K562 (cell line): ENCODE data around the gene ADK. TPM values are rescaled to one million over a fixed set of nuclear protein-coding genes. Genes with fewer than 3 reads are reported as not detected.

Experiments used
- ADNP ChIP-seq: fragments of 200-800 bp; sonication (Bioruptor generic); IDR thresholded peaks from 2 replicates; pipeline ENCODE4 v1.6.1; 2016; ENCODE audit warnings: missing genetic modification characterization, missing compliant biosample characterization
- ATF3 ChIP-seq, 2 experiments: fragments of 450-650 bp in 1 of 2; sonication (generic) in 1 of 2; formaldehyde crosslinking in 1 of 2; IDR thresholded peaks in 1 of 2; conservative IDR thresholded peaks in 1 of 2; 2 replicates each; pipeline versions ENCODE4 v1.6.1 to v1.8.1; 2016 to 2023; ENCODE audit warnings: mild to moderate bottlenecking in 2 of 2, moderate library complexity in 2 of 2, inconsistent platforms in 1 of 2, missing genetic modification reagents in 1 of 2
- DDX20 ChIP-seq: fragments of 450-650 bp; IDR thresholded peaks from 2 replicates; pipeline ENCODE4 v1.6.1; 2016; ENCODE audit warnings: missing genetic modification characterization, low read depth, mild to moderate bottlenecking, missing compliant biosample characterization, moderate library complexity
- ERF ChIP-seq: fragments of 450-650 bp; formaldehyde crosslinking; IDR thresholded peaks from 2 replicates; pipeline ENCODE4 v1.4.0; 2020; ENCODE audit warnings: mild to moderate bottlenecking, mixed read lengths
- GATA2 ChIP-seq: sonication (generic); formaldehyde crosslinking; IDR thresholded peaks from 2 replicates; pipeline ENCODE4 v1.4.0; 2020; ENCODE audit warnings: mild to moderate bottlenecking, missing genetic modification reagents
- PHF8 ChIP-seq: fragments of 200-600 bp; sonication (generic); IDR thresholded peaks from 2 replicates; pipeline ENCODE4 v1.6.1; 2012; ENCODE audit warnings: mixed run types, mild to moderate bottlenecking, inconsistent platforms, low read length, moderate library complexity, borderline replicate concordance
- RBM25 ChIP-seq: fragments of 200-400 bp; formaldehyde crosslinking; IDR thresholded peaks from 2 replicates; pipeline ENCODE4 v1.6.1; 2018; ENCODE audit warnings: low read length, low read depth, moderate library complexity; ENCODE audit not compliant: severe bottlenecking
- ZEB2 ChIP-seq: fragments of 450-650 bp; IDR thresholded peaks from 2 replicates; pipeline ENCODE4 v1.6.1; 2016
- ZNF398 ChIP-seq: fragments of 250-450 bp; sonication (Bioruptor Pico); IDR thresholded peaks from 2 replicates; pipeline ENCODE4 v1.8.0; 2021; ENCODE audit warnings: moderate library complexity, mild to moderate bottlenecking, inconsistent platforms
- ZNF407 ChIP-seq: fragments of 450-650 bp; IDR thresholded peaks from 2 replicates; pipeline ENCODE4 v1.6.1; 2016; ENCODE audit warnings: low read depth
- polyA plus RNA-seq, 8 experiments: library from polyadenylated mRNA; depleted of rRNA in 4 of 8; stranded (reverse) in 5 of 8; unstranded in 3 of 8; fragments of >200 nt; fragmentation: Nextera tagmentation in 2 of 8; fragmentation: Illumina TruSeq in 1 of 8; extraction: Ambion mirVana in 2 of 8; extraction: Trizol in 1 of 8; gene quantifications; 2 replicates each; pipeline versions ENCODE4 v1.2.1 to v1.2.3, GENCODE V29; 2011 to 2014; ENCODE audit warnings: inconsistent platforms in 1 of 8, missing spikeins in 1 of 8
- total RNA-seq, 7 experiments: library from RNA; depleted of rRNA in 6 of 7; stranded (reverse); fragments of >200 nt in 6 of 7; fragmentation: Illumina TruSeq in 2 of 7; extraction: Trizol in 2 of 7; gene quantifications; 2 replicates each; pipeline versions ENCODE4 v1.2.1 to v1.2.3, GENCODE V29; 2011 to 2021; ENCODE audit warnings: low replicate concordance in 1 of 7

Gene ADK
- total and polyA plus RNA-seq, 9 of the 15 experiments (the other 6 are each of a cell fraction or from before 2014, with no cell fraction given), result 54.2 to 97.8 (median 73.6) TPM

GRCh38 chr10:74164716-74165529, 13.9 kb downstream of the ADK start (continued):
- TF ChIP-seq DDX20 (tag) (no peak), ERF (CRISPR knock-in tag) (no peak), RBM25 (peak; percentile 70), ZNF407 (no peak), ATF3 (IDR thresholded peaks at IDR 0.05) (no peak), ATF3 (CRISPR knock-in tag; conservative IDR thresholded peaks at IDR 0.05) (no peak), ZEB2 (no peak), ZNF398 (CRISPR knock-in tag) (no peak), GATA2 (no peak), ADNP (tag) (peak; percentile 68; the same call in 1 of the 2 replicates), PHF8 (no peak)
